ENCODE results near the gene URI1. TPM values are rescaled to one million over a fixed set of nuclear protein-coding genes. Genes with fewer than 3 reads are reported as not detected.

The URI1 gene
- total RNA-seq, 1 donor from 2014 or later = 45.4 TPM

DNA sequence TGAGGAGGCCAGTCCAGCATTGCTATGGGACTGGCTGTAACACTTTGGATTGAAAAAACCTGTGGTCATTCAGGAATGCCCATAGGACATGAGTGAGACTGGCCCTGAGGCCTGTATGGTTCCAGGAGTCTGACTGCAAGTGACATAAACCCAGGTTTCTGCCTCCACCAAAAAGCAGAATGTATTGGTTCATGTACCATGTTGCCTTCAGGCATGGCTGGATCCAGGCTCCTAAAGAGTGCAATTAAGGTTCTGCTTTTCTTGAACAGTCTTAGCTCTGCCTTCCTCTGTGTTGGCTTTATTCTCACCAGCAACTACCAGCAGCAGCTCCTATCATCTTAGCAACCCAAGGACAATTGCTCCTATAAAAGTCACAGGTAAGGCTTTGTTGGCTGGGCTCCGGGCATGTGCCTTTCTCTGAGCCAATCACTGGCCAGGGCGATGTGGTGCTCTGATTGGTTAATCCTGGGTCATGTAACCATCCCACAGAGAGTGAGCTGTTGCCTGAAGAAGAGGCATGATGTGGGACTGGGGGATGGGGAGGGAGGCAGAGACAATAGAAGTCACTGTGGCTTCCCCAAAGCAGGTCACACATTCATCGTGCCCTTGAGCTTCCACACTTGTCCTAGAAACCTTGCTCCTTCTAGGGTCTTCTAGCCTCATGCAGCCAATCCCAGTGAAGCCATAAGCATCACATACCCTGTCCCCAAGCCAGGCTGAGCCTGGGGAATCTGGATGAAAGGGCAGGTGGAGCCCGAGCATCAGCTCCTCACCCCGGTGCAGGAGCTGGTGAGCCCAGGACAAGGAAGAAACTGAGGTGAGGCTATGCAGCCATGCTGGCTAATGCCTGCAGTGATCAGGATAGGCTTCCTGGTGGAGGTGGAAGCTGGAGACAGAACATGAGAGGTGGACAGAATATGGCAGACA lies 123.9 kb downstream of the URI1 start:
- TF ChIP-seq, protein P1, sequence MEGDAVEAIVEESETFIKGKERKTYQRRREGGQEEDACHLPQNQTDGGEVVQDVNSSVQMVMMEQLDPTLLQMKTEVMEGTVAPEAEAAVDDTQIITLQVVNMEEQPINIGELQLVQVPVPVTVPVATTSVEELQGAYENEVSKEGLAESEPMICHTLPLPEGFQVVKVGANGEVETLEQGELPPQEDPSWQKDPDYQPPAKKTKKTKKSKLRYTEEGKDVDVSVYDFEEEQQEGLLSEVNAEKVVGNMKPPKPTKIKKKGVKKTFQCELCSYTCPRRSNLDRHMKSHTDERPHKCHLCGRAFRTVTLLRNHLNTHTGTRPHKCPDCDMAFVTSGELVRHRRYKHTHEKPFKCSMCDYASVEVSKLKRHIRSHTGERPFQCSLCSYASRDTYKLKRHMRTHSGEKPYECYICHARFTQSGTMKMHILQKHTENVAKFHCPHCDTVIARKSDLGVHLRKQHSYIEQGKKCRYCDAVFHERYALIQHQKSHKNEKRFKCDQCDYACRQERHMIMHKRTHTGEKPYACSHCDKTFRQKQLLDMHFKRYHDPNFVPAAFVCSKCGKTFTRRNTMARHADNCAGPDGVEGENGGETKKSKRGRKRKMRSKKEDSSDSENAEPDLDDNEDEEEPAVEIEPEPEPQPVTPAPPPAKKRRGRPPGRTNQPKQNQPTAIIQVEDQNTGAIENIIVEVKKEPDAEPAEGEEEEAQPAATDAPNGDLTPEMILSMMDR (conservative IDR thresholded peaks at IDR 0.05; ENCODE audit: low read depth, low read length) = no peak
- no peak for DNase-seq (ENCODE audit: low read depth)
- H3K4me3 ChIP-seq (ENCODE audit: low read depth, low read length) = no peak overlapping the region

Other genes with a start within 250 kb of the URI1 start
- 24.9 and 31.2 TPM in 2 replicates for gene C19orf12, start 227.0 kb upstream of the URI1 start, total RNA-seq
- 18.6 and 22.1 TPM in 2 replicates for gene CCNE1, start 130.2 kb upstream of the URI1 start, total RNA-seq

Data from epithelial cell of proximal tubule (primary cell).